Activated B cell treated with CpG ODN at 0.5 μM for 24 hours (primary cell): Measurements from ENCODE around the gene PNKP. TPM values are rescaled to one million over a fixed set of nuclear protein-coding genes. Genes with fewer than 3 reads are reported as not detected.
A peak's percentile ranks its signal among the peaks of the same experiment; 100 is the strongest.

Experiments
- ATAC-seq: fragments of 200-7000 bp; cut with Tn5 transposase; one replicate; pipeline ENCODE4 v1.10.0; 2021; ENCODE audit warnings: low read depth, mild to moderate bottlenecking, moderate library complexity
- CTCF ChIA-PET: fragments of 350-600 bp; sonication (Branson Sonifier 250); formaldehyde crosslinking; loops from one replicate; lab custom pipeline; 2021; ENCODE audit warnings: antibody characterized with exemption; lab: Charles Lee
- POLR2A ChIA-PET: fragments of 350-600 bp; sonication (Branson Sonifier 250); formaldehyde crosslinking; loops from one replicate; lab custom pipeline; 2021; ENCODE audit warnings: antibody characterized with exemption; lab: Charles Lee
- DNase-seq: peaks from one replicate; pipeline ENCODE4 v3.0.0; 2022
- H3K27ac Mint-ChIP-seq: one replicate; pipeline ENCODE4 v1.8.0; 2020; ENCODE audit warnings: mixed read lengths
- H3K27me3 Mint-ChIP-seq: one replicate; pipeline ENCODE4 v1.8.0; 2021; ENCODE audit warnings: mixed read lengths
- H3K36me3 Mint-ChIP-seq: one replicate; pipeline ENCODE4 v1.8.0; 2021; ENCODE audit warnings: low read depth, mixed read lengths
- H3K4me1 Mint-ChIP-seq: one replicate; pipeline ENCODE4 v1.8.0; 2021; ENCODE audit warnings: mixed read lengths
- H3K4me3 Mint-ChIP-seq: one replicate; pipeline ENCODE4 v1.8.0; 2020; ENCODE audit warnings: mild to moderate bottlenecking, mixed read lengths
- H3K9me3 Mint-ChIP-seq: one replicate; pipeline ENCODE4 v1.8.0; 2020; ENCODE audit warnings: mixed read lengths
- intact Hi-C: fragments of 100-400 bp; cut with micrococcal nuclease; formaldehyde crosslinking; loops from one replicate; pipeline ENCODE4 v1.15.1; 2024
- total RNA-seq: library from RNA; stranded (reverse); gene quantifications from 2 replicates; pipeline ENCODE4 v1.2.3, GENCODE V29; 2022
- TF ChIP-seq, protein P1 (sequence below): fragments of 200-600 bp; IDR thresholded peaks from one replicate; pipeline ENCODE4 v1.8.0; 2022; ENCODE audit warnings: antibody characterized with exemption, mild to moderate bottlenecking

The PNKP gene
- total RNA-seq, 1 donor from 2014 or later = 205 TPM

DNA sequence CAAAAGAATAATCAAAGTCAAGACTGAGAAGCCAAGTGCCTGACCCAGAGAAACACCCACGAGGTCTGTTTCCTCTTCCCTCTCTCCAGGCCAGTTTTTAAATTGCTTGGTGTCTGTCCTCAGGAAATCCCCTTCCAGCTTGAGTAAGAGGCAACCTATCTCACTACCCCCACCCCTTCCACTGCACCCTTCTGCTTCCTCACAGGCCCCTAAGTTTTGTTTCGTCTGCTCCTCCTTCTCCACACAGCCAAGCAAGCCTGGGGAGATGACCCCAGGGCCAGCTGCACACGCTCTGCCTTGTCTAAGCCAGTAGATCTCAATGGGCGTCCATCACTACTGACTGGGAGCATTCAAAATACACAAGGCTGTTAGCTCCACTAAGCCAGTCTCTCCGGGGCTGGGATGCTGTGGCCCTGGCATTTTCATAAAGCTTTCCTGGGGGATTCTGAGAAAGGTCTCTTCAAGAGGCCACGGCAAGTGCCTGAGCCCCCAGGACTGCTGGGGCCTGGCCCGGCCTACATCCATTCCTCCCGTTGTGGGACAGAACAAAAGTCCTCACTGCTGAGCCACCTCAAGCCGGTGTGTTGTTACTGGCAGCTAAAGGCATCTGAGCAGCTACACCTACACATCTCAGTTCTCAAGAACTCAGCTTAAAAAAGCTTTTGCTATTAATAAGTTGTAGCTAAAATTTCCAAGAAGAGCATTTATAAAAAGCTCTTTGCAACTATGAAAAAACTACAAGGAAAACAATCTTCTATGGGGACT is 44.2 kb upstream of the PNKP start:
- H3K4me3 Mint-ChIP-seq = peak overlapping the region; percentile 68
- H3K27ac Mint-ChIP-seq = peak overlapping the region; percentile 89
- H3K36me3 Mint-ChIP-seq = peaks cover 70% of the 10 kb centered on the region
- ATAC-seq (peak; percentile 80), DNase-seq (no peak)
- ChIA-PET POLR2A (interaction anchor here (0.5 to 14.0 kb wide), 13 partner anchors 8 to 92 kb away, joined by 3 to 317 read pairs (median 7); partner anchors contain the start of genes AKT1S1, ATF5, IL4I1 and NUP62), CTCF (interaction anchor here (0.9 to 1.1 kb wide), 3 partner anchors 12 to 26 kb away, joined by 3 read pairs; no protein-coding TSS in a partner anchor)
- intact Hi-C loops = loop anchor here (1.0 to 2.0 kb wide), 2 partner anchors 14 to 17 kb away; partner anchors contain the start of genes ATF5 and NUP62
- H3K4me1 Mint-ChIP-seq = peaks cover 76% of the 10 kb centered on the region
- H3K27me3 Mint-ChIP-seq = no peaks in the 10 kb centered on the region
- no peaks in the 10 kb centered on the region for H3K9me3 Mint-ChIP-seq
- TF ChIP-seq, protein P1, sequence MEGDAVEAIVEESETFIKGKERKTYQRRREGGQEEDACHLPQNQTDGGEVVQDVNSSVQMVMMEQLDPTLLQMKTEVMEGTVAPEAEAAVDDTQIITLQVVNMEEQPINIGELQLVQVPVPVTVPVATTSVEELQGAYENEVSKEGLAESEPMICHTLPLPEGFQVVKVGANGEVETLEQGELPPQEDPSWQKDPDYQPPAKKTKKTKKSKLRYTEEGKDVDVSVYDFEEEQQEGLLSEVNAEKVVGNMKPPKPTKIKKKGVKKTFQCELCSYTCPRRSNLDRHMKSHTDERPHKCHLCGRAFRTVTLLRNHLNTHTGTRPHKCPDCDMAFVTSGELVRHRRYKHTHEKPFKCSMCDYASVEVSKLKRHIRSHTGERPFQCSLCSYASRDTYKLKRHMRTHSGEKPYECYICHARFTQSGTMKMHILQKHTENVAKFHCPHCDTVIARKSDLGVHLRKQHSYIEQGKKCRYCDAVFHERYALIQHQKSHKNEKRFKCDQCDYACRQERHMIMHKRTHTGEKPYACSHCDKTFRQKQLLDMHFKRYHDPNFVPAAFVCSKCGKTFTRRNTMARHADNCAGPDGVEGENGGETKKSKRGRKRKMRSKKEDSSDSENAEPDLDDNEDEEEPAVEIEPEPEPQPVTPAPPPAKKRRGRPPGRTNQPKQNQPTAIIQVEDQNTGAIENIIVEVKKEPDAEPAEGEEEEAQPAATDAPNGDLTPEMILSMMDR = no peak

DNA sequence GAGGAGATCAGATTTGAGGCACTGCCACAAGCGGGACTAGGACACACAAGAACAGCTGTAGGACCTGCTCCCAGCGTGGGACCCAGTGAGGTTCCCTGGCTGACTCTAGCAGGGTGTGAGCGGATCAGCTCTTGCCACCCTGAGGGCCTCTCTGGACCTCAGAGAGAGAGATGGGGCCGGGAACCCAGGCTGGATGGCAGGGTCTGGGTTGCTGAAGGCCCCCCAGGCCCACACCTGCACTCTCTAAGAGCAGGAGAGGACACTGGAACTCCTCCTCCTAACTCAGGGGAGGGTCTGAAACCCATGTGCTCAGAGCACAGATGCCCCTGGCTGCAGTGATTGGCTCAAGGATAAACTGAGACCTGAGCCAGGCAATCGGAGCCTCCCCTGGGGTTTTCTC is 42.8 kb upstream of the PNKP start:
- H3K36me3 Mint-ChIP-seq = peaks cover 66% of the 10 kb centered on the region
- no peaks in the 10 kb centered on the region for H3K27me3 Mint-ChIP-seq
- ATAC-seq (no peak), DNase-seq (no peak)
- intact Hi-C loops = loop anchor here (2.0 kb wide), 1 partner anchor 19 kb away; the partner anchor contains the start of genes ATF5 and NUP62
- peaks cover 81% of the 10 kb centered on the region for H3K4me1 Mint-ChIP-seq
- H3K4me3 Mint-ChIP-seq = no peak overlapping the region
- CTCF ChIA-PET = no interaction called here
- no peak overlapping the region for H3K27ac Mint-ChIP-seq
- TF ChIP-seq, protein P1 = no peak
- no peaks in the 10 kb centered on the region for H3K9me3 Mint-ChIP-seq
- POLR2A ChIA-PET = interaction anchor here (0.6 to 14.0 kb wide), 7 partner anchors 8 to 44 kb away, joined by 3 to 317 read pairs (median 9); partner anchors contain the start of genes AKT1S1, ATF5, IL4I1 and NUP62

DNA sequence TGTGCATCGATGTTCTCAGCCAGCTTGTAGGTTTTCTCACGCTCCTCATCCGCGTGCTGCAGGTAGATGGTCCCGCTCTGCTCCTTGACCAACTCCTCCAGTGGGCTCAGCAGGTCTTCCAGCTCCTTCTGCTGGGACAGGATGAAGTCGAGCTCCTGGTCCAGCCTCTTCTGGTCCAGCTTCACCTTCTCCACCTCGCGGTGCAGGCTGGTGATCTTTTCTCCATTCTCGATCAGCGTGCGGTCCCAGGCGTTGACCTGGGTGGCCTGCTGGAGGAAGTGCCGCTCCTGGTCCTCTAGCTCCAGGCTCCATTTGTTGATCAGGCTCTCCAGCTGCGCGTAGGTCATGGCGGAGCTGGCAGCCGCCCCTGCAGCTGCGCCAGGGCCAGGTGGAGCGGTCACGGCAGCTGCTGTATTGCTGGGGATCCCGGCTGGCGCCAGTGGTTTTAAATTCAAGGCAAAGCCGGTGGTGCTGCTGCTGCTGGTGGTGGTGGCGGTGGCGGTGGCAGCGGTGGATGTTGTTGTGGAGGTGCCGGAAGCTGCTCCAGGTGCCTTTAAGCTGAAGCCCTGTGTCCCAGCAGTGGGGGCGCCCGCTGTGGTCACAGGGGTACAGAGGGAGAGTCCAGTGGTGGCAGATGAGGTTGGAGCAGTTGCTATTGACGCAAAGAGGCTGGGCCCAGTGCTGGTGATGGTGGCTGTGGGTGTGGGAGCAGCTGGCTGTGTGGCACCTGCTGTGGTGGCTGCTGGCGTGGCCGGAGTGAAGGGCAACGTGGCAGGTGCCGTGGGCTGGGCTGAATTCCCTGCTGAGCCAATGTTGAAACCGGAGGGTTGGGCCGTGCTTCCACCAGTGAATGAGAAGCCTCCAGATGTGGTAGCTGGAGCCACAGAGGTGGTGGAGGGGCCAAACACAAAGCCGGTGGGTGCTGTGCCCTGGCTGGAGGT is 41.4 kb upstream of the PNKP start:
- peak overlapping the region; percentile 24 for H3K27ac Mint-ChIP-seq
- no peak for ATAC-seq
- no peaks in the 10 kb centered on the region for H3K9me3 Mint-ChIP-seq
- TF ChIP-seq, protein P1 = no peak
- ChIA-PET POLR2A (interaction anchor here (0.5 to 14.0 kb wide), 7 partner anchors 9 to 39 kb away, joined by 3 to 317 read pairs (median 4); partner anchors contain the start of genes AKT1S1, ATF5, IL4I1 and NUP62), CTCF (no interaction called here)
- intact Hi-C loops = no loop called here
- no peak for DNase-seq
- H3K4me1 Mint-ChIP-seq = peaks cover 83% of the 10 kb centered on the region
- no peak overlapping the region for H3K4me3 Mint-ChIP-seq
- no peaks in the 10 kb centered on the region for H3K27me3 Mint-ChIP-seq
- H3K36me3 Mint-ChIP-seq = peaks cover 54% of the 10 kb centered on the region

DNA sequence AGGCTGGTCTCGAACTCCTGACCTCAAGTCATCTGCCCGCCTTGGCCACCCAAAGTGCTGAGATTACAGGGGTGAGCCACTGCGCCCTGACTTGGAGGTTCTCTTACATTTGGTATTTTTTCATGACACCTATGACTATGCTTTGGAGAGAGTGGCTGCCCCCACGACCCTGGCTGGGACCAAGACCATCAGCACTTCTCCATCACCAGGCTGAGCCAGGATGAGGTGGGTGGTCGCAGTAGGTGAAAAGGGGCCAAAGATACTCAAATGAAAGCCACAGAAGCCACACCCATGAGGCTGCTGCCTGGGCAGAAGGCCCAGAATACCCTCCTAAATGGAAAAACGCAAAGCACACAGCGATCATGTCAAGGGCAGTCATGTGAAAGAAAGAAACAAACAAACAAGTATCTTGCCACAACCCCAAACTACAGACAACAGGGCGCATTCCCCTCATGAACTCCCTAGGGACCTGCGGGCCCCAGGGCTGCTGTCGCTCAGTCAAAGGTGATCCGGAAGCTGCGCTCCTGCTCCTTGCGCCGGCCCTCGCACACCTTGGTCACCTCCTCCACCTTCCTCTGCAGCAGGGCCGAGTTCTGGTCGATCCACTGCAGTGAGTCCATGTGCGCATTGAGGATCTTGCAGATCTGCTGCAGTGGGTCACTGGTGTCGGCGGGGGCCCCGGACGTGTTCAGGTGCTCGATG is 40.5 kb upstream of the PNKP start:
- H3K9me3 Mint-ChIP-seq = no peaks in the 10 kb centered on the region
- TF ChIP-seq, protein P1 = no peak
- H3K27ac Mint-ChIP-seq = peak overlapping the region; percentile 59
- ChIA-PET CTCF (interaction anchor here (4.6 kb wide), 1 partner anchor 9 kb away, joined by 16 read pairs; no protein-coding TSS in a partner anchor), POLR2A (interaction anchor here (0.5 to 14.0 kb wide), 11 partner anchors 9 to 1263 kb away, joined by 3 to 317 read pairs (median 15); partner anchors contain the start of genes AKT1S1, ATF5, IL4I1 and NUP62)
- DNase-seq = no peak
- peak; percentile 16 for ATAC-seq
- H3K36me3 Mint-ChIP-seq = peaks cover 45% of the 10 kb centered on the region
- intact Hi-C loops = no loop called here
- peaks cover 81% of the 10 kb centered on the region for H3K4me1 Mint-ChIP-seq
- peak overlapping the region; percentile 42 for H3K4me3 Mint-ChIP-seq
- no peaks in the 10 kb centered on the region for H3K27me3 Mint-ChIP-seq
